Stimulated activated naive CD4-positive, alpha-beta T cell treated with Interleukin-2 at 50 U/mL for 16 hours (primary cell): ENCODE results near the gene SNIP1.
"Not testable (repeated sequence)": the region's sequence is repeated elsewhere in the genome, so short reads cannot be mapped to it uniquely, and the experiment has no call there.

ENCODE experiments used
- DNase-seq: peaks from one replicate; lab custom pipeline; 2025; lab: John Stamatoyannopoulos, UW

The SNIP1 gene

DNA sequence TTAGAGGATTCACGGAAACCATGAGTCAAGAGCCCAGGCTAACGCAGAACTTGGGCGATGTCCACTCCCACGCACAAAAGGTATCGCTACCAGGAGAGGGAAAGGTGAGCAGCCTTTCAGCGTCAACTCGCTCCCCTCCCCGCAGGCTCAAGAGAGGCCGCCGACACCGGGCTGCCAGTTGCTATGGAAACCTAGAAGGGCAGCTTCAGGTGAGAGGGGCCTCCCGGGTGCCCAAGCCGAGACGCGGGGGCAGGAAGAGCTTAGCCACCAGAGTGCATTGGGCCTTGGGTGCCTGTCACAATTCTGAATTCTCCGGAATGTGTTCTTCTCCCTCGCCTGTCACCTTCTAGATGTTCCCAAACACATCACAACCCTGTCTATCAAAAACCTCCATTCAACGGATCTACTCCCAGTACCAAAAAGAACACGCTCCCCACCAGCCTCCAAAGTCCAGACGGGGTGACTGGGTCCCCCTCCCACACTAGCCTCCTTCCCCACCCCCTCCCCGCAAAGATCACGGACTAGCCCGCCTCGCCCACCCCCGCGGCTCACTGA lies 40.2 kb downstream of the SNIP1 start:
- peak; percentile 73 for DNase-seq

DNA sequence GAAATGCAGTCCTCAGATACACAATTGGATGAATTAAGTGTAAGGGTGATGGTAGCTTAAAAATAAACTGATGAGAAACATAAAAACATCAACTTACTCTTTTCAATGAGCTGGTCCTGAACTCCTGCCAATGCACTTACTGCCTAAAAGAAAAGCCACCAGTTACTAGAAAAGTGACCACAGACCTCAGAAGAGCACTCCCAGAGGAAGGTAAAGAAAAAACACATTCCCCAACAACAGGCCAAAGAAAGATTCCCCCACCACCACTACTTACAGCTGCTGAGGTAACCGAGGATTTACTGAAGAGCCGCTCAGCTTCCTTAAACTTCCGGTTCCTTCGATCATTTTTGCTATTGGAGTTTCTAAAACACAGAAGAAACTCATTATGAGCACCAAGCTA lies 44.9 kb downstream of the SNIP1 start:
- DNase-seq = no peak

DNA sequence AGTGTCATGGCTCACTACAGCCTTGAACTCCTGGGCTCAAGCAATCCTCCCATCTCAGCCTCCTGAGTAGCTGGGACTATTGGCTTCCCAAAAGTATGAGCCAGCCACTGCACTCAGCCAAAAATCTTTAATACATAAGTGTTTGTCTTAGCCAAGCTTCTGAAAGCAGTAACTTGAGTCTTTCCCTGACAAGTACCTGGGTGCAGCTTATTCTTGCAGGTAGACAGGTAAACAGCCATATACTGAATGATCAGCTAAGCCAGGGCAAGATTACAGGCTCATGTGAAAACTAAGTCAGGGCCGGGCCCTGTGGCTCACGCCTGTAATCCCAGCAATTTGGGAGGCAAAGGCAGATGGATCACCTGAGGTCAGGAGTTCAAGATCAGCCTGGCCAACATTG lies 47.4 kb downstream of the SNIP1 start:
- DNase-seq = no peak

DNA sequence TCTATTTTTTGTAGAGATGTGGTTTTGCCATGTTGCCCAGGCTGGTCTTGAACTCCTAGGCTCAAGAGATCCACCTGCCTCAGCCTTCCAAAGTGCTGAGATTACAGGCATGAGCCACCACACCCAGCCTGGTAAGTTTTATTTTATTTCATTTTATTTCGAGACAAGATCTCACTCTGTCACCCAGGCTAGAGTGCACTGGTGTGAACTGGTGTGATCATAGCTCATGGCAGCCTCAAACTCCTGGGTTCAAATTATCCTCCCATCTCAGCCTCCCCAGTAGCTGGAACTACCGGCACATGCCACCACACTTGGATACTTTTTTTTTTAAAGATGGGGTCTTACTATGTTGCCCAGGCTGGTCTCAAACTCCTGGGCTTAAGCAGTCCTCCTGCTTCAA lies 51.3 kb downstream of the SNIP1 start:
- not testable (repeated sequence) for DNase-seq

DNA sequence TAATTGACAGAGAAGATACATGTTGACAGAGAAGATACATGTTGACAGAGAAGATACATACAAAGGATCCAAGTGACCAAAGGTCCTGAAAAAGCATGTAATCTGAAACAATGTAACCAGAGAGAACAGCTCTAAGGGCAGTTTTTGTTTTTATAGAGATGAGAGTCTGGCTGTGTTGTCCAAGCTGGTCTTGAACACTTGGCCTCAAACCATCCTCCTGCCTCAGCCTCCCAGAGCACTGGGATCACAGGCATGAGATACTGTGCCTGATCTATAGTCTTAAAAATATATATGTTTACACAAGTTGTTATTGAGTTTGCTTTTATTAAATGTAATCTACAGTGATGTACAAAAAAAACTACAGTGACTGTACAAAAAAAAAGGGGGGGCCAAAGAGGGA lies 52.0 kb downstream of the SNIP1 start:
- DNase-seq = no peak

DNA sequence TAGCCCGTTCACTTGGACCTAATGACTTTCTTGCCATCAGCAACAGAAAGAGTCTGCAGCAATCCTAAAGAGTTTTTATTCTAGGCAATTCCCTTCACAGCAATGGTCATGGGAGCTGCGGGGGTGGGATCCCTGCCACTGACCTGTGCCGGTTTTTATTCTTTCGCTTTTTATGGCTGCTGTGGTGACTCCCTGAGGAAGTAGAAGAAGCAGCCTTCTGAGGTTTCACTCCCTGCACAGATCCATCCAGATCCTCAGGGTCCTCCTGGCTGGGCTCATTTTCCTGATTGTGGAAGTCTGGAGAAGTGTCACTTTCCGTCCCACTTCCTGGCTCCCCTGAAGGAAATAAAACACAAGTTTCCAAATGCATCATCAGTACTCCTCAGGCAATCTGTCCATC lies 52.4 kb downstream of the SNIP1 start:
- no peak for DNase-seq

DNA sequence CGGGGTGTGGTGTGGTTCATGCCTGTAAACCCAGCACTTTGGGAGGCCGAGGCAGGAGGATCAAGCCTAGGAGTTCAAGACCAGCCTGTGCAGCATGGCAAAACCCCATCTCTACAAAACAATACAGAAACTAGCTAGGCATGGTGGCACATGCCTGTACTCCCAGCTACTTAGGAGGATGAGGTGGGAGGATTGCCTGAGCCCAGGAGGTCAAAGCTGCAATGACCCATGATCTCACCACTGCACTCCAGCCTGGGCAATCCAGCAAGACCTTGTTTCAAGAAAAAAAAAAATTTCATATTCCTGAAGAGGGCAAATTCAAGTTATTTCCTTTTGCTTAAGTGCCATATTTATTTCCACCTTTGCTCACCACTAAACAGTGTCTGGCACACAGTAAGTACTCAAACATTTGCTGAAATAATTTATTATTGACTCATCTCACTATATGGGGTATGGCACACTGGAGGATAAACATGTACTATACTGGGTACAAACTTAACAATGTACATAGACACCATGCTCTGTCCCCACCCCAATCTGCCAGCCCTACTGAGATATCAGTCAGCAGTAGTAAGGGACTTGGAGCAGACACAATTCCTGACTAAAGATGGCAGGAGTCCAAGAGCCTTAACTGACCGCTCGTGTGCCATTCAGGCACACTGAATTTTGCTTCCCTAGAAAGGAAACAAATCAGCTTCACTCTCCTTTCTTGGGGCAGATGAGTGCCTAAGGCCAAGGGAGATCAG lies 55.0 kb downstream of the SNIP1 start:
- DNase-seq = no peak

DNA sequence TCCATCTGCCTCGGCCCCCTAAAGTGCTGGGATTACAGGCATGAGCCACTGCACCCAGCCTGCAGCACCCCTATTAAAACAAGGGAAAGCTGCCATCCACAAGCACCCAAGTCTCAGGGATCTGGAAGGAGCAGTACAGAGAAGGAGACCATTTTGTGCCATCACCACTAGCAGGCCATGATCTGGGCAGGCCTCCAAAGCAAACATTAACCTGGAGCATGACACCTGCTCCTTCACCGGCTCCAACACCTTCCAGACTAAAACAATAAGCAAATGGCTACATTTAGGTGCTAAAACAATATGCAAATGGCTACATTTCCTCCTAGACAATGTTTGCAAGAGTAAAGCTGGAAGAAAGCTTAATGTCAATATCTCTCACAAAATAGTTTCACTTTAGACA lies 56.3 kb downstream of the SNIP1 start:
- DNase-seq = no peak

DNA sequence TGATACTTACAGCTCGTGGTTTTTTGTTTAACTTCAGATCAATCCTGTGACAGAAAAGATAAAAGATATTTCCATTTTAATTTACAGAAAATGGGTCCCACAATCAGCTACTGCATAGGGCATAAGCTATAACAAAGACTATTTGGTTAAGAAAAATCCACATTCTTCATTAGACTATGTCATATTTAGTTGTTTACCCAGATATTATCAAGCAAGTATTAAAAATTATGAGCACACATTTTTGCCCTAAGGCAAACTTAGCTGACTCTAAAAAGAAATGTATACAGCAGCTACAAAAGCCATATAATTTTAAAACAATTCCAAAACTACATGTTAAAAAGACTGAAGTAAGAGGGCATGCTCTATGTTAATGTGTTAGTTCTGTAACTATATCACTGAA lies 58.2 kb downstream of the SNIP1 start:
- DNase-seq = no peak

DNA sequence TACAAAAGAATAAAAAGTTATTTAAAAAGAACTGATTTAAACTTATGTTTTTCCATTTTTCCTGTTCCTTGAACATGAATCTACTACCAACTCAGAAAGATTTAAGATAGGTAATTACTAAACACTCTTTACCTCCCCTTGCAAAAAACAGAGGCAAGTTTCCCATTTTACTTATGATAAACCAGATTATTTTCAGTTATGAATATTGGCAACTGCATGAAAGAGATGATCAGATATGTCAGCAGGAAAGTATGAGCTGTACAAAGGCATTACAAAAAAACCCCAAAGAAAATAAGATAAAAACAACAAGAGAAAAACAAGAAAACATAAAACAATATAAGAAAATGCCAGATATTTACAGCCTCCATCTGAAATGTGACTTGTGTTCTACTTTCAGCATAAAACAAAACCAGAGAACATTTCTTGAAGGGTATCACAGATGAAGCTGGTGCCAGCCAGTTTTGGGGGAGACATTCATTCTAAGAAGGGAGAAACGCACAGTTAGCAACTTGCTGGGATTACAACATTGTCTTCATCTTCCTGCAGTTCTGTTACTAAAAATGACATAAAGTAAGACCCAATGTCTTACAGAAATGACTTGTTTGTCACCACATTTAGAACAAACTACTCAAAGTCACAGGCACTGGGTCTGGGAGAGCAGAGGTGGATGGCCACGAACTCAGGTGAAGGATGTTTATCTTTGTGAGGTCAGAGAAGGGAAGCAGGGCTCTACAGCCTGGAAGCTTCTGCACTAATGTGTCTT lies 60.6 kb downstream of the SNIP1 start:
- no peak for DNase-seq

DNA sequence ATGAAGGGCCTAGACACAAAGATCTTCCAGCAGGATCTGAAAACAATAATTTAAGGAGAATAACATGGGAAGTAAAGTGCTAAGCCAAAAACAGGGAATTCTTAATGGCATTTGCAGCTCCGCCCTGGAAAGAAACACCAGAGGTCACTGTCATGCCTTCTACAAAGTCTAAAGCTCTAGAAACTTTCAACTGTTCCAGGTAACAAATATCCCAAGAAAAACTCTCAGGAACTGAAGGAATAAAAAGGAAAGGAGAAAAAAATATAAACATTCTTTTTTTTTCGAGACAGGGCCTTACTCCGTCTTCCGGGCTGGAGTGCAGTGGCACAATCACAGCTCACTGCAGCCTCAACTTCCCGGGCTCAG lies 66.5 kb downstream of the SNIP1 start:
- no peak for DNase-seq

DNA sequence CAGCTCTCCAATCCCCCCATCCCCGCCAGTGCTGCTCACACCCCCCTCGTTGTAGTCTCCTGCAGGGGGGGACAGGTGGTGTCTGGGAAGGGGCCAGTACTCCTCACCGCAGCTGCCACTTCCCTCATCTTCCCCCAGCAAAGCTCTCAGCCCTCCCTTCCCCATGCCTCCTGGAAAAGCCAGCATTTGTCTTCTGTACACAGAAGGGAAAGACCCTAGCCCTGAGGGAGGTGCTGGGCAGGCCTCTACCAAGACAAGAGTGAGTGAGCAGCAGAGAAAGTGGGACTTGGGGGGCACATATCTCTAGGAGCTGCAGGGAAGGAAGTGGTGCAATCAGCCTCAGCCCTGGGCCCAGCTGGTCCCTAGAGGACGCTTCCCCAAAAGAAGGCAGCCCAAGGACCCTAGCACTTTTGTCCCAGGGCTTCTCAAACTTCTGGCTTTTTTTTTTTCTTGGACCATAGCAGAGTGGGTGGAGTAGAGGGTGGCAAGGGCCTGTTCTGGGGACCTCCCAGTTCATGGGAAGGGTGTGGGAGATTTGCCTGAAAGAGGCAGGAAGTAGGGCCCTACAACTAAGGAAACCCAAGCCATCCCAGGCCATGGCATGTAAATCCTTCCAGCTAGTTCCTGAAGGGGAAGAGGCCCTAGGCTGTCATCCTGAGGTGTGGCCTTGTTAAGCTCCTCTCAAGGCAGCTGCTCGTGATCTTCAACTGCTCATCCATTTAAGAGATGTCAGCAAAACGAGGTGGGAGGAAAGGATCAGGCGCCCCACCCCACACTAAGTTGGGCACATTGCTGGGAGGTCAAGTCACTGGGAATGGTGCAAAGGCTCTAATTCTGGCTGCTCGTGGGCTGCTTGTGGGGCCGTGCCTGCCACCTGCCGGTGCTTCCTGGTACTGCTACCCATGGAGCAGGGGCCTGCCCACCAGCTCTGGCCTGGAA lies 67.1 kb downstream of the SNIP1 start:
- DNase-seq = peak; percentile 58

DNA sequence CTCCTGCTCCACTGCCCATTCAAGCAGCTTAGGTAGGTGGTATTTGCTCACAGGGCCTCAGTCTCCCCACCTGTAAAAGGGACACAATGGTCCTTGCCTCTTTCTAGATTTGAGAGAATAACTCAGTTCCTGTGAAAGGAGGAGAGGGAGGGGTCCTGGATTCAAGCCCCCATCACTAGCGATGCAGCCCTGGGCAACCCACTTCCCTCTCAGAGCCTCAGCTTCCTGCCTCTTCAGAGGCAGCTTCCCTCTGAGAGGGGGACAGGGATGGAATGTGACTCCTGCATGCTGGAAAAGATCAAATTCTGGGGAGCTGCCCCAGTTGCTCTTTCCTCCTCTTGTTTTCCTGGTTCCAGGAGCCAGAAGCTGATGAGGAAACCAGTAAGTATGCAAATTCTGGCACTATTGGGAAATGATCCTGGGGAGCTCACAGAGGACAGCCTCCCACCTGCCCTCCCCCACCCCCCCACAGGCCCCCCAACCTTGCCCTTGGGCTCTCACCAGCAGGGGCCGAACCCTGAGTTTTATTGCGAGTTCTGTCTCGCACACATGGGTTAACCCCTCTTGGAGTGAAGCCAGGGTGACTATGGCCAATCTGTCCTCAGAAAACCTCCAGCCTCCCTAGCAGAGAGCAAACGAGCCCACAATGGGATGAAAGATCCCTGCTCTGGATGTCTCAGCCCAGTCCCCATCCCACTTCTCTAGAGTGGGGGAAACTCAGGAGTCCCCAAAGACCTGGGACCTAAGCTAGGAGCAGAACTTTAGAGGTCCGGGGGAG lies 68.0 kb downstream of the SNIP1 start:
- DNase-seq = no peak
